NCI-H748 (cell line): Measurements from ENCODE around the gene DNM1.

ENCODE experiments used
- DNase-seq: peaks from one replicate; lab custom pipeline; 2025; ENCODE audit not compliant: unreplicated experiment; lab: John Stamatoyannopoulos, UW

Gene DNM1

DNA sequence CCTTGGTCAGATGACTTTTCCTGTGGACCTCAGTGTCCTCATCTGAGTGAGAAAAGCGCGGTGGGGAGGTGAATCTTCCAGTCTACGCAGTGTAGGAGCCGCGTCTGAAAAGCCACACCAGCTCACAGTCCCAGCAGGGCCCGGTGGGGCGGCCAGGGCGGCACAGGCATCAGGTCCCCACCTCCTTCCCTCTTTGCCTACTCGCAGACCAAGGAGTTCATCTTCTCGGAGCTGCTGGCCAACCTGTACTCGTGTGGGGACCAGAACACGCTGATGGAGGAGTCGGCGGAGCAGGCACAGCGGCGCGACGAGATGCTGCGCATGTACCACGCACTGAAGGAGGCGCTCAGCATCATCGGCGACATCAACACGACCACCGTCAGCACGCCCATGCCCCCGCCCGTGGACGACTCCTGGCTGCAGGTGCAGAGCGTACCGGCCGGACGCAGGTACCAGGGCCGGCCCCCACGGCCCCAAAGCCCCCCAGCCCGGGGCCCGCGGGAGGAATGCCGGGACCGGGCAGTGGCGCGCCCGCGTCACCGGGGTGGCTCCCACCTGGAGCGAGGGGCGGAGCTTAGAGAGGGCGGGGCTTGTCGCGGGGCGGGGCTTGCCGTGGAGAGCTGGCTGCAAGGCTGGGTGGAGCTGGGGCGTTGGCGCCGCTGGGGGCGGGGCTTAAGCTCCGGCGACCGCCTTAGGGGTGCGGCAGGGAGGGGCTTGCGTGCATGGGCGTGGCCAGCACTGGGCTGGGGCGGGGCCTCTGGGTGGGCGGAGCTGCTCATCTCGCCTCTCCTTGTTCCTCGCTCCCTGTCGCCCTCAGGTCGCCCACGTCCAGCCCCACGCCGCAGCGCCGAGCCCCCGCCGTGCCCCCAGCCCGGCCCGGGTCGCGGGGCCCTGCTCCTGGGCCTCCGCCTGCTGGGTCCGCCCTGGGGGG is 47.0 kb downstream of the DNM1 start:
- peak; percentile 77 for DNase-seq

DNA sequence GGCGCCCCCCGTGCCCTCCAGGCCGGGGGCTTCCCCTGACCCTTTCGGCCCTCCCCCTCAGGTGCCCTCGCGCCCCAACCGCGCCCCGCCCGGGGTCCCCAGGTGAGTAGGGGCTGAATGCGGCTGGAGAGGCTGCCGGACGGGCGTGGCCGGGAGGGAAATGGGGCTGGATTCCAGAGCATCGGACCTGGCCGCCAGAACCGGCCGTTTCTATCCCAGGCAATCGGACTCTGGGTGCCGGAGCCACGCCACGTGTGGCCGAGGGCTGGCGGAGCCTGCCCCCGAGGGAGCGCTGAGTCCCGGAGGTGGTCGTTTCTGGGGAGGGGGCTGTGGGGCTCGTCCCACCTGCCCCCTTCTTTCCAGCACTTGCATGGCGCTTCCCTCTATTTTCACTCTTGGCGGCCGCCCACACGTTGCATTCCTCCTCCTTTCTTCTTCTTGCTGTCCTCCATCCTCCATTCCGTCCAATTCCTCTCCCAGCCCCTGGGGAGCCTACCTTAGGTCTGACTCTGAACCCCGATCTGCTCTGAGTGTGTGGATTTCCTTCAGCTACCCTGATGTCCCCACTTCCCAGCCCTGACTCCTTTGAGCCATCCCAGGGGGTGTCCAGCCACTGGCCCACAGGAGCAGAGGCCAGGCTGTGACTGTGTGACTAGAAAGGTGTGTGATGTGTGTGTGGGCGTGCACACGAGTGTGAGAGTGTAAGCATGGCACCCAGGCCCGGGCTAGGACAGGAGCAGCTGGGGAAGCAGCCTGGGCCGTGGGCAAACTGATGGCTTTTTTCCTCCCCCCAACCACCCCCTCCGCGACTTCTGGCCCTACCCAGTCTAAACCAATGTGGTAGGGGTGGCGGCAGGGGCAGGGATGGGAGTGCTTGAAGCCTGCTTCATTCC is 47.9 kb downstream of the DNM1 start:
- no peak for DNase-seq

DNA sequence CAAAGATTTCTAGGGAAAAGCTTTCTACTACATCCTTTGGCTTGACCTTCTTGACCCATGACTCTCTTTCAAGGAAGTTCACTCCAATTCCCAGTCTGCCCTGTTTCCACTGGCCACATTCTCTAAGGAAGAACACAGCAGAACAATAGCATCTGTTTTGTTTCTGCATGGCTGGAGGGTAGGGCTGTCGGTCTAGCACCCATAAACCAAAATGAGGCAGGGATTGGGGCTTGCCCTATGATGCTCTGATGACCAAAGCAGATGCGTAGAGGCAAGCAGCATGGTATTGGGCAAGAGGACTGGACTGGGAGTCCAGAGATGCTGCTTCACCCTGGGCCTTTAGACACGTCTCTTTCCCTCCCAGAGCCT is 48.5 kb downstream of the DNM1 start:
- no peak for DNase-seq

DNA sequence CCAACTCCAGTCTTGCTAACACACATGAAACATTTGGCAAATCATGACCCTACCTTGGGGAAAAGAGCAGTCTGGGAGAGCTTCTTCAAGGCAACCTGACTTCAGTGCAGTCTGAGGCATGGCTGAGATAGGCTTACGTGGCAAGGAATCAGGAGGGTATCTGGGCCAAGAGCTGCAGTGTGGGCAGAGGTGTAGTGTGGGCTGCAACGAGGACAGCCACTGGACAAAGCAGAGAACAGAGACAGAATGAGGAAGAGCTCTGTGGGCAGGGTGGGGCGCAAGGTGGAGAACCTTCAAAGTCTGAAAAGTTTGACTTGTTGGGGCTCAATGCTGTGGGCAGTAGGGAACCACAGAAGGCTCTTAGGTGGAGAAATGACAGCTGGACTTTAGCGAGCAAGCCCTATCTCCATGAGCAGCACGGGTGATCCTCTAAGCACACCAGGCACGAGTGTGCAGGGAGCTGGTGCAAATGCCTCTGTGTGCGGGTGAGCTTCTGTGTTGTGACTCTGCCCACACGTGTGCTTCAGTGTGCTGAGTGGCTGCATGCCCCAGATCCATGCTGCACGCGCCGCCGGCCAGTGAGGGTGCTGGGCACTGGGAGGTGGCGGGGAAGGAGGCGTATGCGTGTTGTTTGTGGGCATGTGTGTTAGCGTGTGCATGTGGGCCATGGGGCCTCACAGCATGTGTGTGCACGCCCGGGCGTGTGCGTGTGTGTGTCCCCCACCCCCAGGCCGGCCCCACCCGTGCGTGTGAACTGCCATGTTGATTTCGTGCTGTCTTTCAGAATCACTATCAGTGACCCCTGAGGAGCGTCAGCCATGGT is 49.3 kb downstream of the DNM1 start:
- no peak for DNase-seq

DNA sequence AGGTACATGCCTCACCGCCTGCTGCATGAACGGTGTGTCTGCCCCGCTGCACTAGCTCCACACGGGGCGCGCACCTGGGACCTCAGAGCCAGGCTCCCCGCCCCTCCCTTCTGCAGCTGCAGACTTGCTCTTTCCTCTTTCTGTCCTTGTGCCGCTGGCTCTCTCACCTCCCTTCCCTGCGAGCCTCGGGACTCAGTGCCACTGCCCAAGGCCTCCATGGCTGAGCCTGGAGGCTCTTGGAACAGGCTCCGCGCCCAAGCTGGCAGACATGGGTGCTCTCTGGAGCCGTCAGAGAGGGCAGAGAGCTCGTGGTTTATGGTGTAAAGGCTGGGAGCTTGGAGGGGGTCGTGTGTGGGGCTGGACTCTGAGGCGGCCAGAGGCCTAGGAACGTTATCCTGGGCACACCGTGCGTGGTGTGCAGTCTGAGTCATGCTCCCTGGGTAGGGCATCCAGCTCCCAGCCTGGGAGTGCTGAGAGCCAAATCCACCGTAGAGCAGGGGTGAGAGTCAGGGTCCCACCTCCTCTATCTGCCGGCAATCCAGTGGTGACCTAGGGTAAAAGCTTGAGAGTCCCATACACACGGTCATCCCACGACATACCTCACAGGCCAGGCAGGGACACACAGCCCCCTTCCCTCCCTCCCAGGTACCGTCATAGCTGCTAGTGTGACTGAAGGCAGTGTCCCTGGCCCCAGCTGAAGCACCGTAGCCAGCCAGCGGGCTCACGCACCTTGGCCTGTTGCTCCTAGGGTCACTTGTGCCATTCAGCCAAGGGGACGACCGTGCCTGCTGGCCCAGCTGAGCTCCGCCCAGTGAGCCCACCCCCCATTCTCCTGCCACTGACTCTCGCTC is 50.2 kb downstream of the DNM1 start:
- no peak for DNase-seq

DNA sequence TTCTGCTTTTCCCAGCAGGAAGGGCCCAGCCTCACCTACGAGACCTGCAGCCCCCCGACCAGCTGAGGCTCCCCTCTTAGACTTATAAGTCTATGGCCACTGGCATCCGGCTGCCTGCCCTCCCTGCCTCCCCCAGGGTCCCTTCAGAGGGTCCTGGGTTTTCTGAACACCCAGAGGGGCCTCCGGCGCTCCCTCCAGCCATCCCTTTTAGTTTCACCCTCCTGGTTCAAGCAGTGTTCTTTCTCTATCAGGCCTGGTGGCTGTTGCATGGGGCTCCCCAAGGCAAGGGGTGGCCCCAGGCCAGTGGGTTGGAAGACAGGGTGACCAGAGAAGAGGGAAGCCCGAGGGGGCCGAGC is 50.8 kb downstream of the DNM1 start:
- no peak for DNase-seq

DNA sequence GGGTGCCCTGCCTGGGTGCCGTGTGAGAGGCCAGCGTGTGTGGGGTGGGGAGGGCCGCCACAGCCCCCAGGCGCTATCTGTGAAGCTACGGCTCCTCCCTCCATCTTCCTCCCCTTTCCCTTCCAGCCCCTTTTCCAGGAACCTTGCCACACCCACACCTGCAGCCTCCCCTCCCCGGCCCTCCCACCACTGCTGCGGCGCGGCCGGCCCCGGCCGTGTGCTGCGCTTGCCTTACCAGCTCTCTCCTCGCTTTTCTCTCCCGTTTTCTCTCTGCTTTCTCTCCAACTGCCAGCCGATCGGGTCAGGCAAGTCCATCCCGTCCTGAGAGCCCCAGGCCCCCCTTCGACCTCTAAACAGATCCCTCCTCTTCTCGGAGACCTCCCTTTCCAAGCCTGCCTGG is 51.2 kb downstream of the DNM1 start:
- no peak for DNase-seq

DNA sequence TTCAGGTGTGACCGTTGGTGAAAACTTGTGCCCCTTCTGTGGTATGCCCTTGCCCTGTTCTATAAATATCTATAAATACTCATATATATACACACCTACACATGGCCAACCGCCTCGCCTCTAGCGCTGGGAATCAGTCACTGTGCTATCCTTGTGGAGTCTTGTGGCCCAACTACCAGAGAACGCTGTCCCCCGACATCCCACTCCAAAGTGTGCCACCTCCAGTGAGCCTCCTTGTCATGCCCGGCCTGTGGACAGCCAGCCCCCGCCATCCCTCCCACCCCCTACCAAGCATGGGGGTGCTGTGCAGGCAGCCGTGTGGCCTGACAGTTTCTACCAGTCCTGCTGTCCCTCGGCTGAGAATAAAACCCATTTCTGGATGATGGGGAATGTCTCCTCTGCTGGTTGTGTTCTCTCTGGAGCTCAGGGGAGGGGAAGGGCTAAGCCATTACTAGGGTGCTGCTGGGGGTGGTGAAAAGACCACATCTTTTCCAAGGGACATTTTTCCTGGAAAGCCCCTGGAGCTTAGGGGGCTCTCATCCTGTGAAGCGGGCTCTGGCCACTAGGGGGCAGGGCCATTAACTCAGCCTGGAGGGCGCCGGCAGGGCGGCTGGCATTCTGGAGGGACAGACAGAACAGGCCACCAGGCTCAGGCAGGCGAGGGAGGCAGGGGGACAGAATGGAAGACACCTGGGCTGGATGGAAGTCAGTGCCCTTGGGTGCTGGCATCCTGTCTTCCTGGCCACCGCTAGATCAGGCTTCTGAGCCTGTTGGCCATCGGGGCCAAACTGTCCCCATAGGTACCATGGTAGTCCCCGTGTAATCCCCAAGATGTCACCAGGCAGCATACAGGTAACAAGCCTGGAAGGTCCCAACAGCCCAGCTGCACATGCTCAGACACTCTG is 51.9 kb downstream of the DNM1 start:
- peak; percentile 66 for DNase-seq

DNA sequence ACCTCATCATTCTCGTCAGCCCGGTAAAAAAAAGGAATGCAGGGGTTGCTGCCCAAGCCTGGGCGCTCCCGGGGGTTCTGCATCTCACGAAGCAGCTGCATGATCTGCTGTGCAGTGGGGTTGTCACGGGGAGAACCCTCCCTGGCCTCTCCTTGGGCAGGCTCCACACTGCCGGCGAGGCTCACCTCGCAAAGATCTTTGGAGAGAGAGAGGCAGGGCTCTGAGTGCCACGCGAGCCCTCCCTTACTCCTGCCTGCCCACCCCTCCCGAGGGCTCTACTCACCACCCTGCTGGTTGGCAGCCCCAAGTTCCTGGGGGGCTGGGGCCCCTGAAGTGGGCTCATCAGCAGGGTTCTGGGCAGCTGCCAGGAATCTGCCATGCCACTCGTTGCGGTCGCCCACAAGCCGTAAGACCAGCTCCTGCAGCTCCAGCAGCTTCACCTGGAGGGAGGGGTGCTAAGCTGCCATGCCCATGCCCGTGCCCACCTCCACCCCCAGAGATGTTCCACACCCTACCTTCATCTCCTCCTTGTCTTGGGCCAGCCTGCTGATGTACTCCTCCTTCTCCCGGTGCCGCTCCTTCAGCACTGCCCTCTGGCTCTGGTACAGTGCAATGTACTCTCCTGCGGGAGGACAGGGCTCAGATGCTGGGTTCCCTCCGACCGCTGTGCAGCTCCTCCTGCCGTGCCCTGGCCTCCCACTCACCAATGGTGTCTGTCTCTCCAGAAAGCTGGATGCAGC is 54.1 kb downstream of the DNM1 start:
- DNase-seq: no peak

DNA sequence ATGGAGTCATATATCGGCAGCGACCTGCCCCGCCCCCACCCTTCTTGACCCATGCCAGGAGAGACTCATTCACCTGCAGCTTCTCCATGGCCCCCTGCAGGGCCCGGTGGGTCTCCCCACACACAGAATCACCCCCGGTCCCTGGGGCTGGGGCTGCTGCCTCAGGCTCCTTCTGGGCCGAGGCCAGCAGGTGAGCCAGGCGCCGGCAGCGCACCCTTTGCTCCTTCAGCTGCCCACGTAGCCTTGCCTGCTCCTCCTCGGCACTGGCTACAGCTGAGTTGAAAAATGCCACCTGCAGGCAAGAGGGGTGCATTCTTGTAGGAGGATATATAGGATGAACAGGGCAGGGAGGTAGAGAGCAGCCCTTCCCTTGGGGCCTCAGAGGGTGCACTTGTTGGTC is 54.7 kb downstream of the DNM1 start:
- DNase-seq: no peak

DNA sequence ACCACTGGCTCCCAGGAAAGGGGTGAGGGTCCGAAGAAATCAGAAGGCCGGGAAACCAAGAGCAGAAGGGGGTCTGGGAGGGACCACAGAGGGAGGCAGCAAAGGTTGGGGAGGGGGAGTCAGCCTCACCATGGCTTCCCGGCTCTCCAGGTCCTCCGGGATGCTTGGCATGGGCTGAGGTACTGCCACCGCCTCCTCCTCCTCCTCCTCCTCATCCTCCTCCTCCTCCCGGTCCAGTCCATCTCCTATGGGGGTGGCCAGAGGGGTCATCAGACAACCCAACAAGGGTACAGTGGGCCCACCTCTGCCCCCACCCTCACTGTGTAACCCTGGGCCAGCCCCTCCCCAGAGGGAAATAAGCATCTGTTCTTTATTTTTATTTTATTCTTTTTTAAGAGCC is 55.1 kb downstream of the DNM1 start:
- DNase-seq: no peak

DNA sequence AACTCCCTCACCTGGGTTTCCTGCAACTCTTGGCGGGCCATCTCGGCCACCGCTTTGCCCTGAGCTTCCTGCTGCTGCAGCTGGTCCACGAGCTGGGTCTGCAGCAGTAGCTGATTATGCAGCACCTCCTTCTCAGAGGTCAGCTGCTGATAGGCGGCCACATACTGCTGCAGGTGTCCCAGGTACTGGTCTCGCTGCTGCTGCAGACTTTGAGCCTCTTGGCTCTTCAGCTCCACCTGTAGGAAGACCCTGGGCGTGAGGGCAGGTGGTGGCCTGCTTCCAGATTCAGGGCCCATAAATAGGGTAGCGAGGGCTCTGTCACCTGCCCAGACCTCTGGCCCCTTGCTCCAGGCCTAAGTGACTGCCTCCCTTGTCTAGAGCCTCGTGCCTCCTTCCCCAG is 56.0 kb downstream of the DNM1 start:
- DNase-seq: no peak

DNA sequence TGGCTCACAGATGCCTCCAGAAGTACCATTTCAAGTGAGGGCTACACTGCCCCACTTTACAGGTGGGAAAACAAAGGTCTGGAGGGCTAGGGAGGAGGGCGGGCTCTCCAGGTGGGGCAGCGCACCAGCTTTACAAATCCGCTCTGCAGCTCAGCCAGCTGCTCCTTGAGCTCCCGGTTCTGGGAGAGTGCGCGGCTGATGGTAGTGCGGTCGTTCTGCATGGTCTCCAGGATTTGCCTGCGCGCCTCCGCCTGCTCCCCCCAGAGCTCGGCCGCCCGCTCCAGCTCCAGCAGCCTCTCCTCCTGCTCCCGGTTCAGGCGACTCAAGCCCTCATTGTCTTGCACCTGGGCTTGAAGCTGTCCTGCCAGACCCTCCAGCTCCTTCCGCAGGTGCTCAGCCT is 57.2 kb downstream of the DNM1 start:
- no peak for DNase-seq

DNA sequence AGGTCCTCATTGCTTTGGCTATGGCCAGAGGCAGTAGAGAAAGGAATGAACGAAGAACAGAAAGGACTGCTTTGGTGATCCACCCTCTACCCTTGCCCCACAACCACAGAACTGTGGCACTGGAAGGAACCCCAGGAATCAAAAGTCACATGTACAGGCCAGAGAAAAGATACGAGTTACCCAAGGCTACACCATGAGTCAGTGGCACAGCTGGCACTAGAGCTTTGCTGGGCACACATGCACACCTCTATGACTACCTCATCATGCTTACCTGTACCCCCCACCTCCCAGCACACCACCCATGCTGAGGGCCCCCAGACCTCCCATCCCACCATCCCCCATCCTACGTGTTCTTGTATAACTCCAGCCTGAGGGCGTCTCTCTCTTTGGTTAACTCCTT is 59.5 kb downstream of the DNM1 start:
- DNase-seq: no peak

DNA sequence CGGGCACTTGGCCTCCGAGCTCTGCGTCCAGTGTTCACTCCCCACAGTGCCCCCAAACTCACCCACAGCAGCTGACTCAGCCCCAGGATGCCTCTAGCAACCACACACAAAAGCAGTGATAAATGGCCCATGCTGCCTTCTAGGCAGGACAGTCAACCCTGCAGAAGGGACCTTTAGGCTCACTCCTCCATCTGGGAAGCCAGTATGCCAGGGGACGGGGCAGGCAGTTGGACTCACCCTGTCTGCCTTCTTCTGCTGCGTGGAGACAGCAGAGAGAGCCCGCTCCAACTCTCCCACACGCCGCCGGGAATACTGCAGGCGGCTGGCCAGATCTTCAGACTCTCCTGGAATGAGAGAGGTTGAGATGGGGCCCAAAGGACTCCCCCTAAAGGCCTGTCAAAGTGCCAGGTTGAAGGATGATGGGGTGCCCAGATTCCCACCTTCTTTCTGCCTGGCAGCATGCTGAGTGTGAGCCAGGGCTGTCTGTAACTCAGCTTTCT is 62.2 kb downstream of the DNM1 start:
- no peak for DNase-seq

DNA sequence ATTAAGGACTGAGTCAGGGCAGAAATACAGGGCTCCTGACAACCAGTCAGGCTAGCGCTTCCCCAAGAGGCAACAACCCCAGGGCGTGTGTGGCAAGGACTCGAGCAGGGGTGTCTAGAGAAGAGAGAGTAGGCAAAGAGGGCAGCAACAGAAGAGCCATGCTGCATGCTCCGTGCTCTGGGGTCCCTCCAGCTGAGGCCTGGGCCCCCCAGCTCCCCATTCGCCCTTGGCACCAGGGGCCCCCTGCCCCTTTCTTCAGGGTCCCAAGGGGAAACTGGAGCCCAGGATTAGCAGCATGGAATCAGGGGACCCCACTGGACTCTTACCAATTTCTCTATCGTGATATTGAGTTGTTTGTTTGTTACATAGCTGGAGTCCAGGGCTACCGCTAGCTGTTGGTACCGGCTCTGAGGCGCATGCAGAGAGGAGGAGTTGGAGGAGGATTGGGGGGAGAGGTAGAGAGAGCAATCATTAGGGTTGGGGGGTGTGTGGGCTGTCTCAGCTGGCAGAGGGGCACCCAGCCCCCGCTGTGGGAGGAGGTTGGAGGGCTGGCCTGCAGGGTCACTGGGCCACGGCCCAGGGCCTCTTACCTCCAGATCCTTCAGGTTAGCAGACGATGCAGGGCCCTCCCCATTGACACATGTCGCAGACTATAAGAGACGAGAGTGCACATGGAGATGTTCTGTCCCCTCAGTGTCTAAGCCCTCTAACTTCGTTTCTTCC is 63.9 kb downstream of the DNM1 start:
- no peak for DNase-seq

DNA sequence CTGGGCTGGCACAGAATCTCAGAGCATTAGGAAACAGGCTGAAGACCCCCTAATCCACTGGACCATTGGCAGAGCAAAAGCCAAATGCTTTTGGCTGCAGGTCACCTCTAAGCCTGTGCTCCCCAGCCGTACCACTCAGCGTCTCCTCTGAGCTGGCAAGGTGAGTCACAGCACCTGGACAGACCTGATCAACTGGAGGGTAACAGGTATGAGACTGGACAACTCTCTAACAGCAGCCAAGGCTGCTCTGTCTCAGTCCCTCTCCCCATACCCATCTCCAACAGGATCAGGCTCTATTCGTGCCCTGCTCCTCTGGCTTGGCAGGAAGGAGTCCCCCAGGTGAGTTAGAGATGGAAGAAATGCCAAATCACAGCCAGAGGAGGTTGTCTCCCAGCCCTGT is 67.9 kb downstream of the DNM1 start:
- DNase-seq: no peak

DNA sequence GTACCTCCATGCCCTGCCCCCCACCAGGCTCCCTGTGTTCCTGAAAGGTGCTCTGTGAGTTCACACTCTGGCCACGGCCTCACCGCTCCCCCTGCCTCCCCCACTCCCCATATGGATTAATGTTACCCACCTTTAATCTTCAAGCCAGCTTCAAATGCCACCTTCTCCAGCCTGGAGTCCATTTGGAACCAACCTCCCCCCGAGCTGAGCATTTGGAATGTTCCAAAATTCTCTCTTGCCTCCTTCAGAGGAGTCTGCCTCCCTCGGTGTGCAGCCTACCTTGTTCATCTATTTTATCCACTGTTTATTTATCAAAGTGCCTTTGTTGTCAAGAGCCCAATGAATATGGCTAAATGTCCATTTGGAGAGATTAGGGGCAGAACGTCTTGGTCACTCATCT is 68.3 kb downstream of the DNM1 start:
- DNase-seq: no peak
